Ovary (tissue), 3 donors: Measurements from ENCODE around the gene NMT1.

Experiments used
- CTCF ChIP-seq, 3 donors: fragments of 450-650 bp in 2 of 3; fragments of 200-600 bp in 1 of 3; IDR thresholded peaks; one replicate each; pipeline versions ENCODE4 v1.5.1 to v1.8.0; 2016 to 2022; ENCODE audit warnings: antibody characterized with exemption in 3 of 3, mild to moderate bottlenecking in 1 of 3
- POLR2A ChIP-seq: fragments of 450-650 bp; IDR thresholded peaks from one replicate; pipeline ENCODE4 v1.6.1; 2017; ENCODE audit warnings: antibody characterized with exemption, mild to moderate bottlenecking, moderate library complexity
- donor health status: DM: no; HTN: no; CAD: no.

- TF ChIP-seq POLR2A, result no peak
- TF ChIP-seq CTCF (IDR thresholded peaks at IDR 0.05), result peak; percentile 86 to 97 (median 97)
These were observed 39.4 kb upstream of the NMT1 start for GRCh38 chr17:45021607-45022287.
